ENCODE data around the gene FAXDC2. TPM values are rescaled to one million over a fixed set of nuclear protein-coding genes. Genes with fewer than 3 reads are reported as not detected.

The FAXDC2 gene
- total and polyA plus RNA-seq, 2 donors (not counting 1 experiment from before 2014, with no cell fraction given): 11.9 to 20.6 TPM

- no peaks in the 10 kb centered on the region for H3K36me3 ChIP-seq (ENCODE audit: control insufficient read depth, insufficient read depth, low read length)
- no peak overlapping the region for H3K4me2 ChIP-seq (ENCODE audit: extremely low read depth, insufficient read depth, low read length)
- H3K27me3 ChIP-seq (ENCODE audit: control insufficient read depth, insufficient read depth, low read length): no peaks in the 10 kb centered on the region
- H3K27ac ChIP-seq (ENCODE audit: insufficient read depth, low read length): no peak overlapping the region
- DNase-seq (ENCODE audit: low read depth in 2 of 2): peak in 1 of 2 donors; percentile 7
- no peak overlapping the region for H3K4me3 ChIP-seq (replicated peaks in 1 of 4; ENCODE audit: control extremely low read depth in 1 of 4, insufficient read depth in 1 of 4, low read depth in 3 of 4, low read length in 4 of 4)
- no peaks in the 10 kb centered on the region for H4K20me1 ChIP-seq (ENCODE audit: control insufficient read depth, extremely low read depth, insufficient read depth, low read length)
- H3K79me2 ChIP-seq (ENCODE audit: control insufficient read depth, insufficient read depth, low read length): no peaks in the 10 kb centered on the region
- H3K9me3 ChIP-seq (ENCODE audit: control insufficient read depth, insufficient read depth, low read depth, low read length): no peaks in the 10 kb centered on the region
- H2AFZ ChIP-seq (ENCODE audit: low read length): no peak overlapping the region
- H3K9ac ChIP-seq (ENCODE audit: insufficient read depth, low read length): no peak overlapping the region
- H3K4me1 ChIP-seq (ENCODE audit: control insufficient read depth, extremely low read depth, insufficient read depth, low read length): no peaks in the 10 kb centered on the region
- no peak for TF ChIP-seq CTCF (conservative IDR thresholded peaks at IDR 0.05 in 1 of 2, IDR thresholded peaks at IDR 0.05 in 1 of 2; ENCODE audit: low read depth in 1 of 2, low read length in 2 of 2)
- TF ChIP-seq EZH2 (IDR thresholded peaks at IDR 0.05; ENCODE audit: low read length, missing control alignments): no peak
These were observed 9.1 kb downstream of the FAXDC2 start for GRCh38 chr5:154841273-154841661.

- H3K79me2 ChIP-seq (ENCODE audit: control insufficient read depth, insufficient read depth, low read length): no peaks in the 10 kb centered on the region
- no peaks in the 10 kb centered on the region for H3K27me3 ChIP-seq (ENCODE audit: control insufficient read depth, insufficient read depth, low read length)
- no peak overlapping the region for H3K4me2 ChIP-seq (ENCODE audit: extremely low read depth, insufficient read depth, low read length)
- H3K4me3 ChIP-seq (replicated peaks in 1 of 4; ENCODE audit: control extremely low read depth in 1 of 4, insufficient read depth in 1 of 4, low read depth in 3 of 4, low read length in 4 of 4): no peak overlapping the region
- no peak overlapping the region for H2AFZ ChIP-seq (ENCODE audit: low read length)
- no peaks in the 10 kb centered on the region for H4K20me1 ChIP-seq (ENCODE audit: control insufficient read depth, extremely low read depth, insufficient read depth, low read length)
- DNase-seq (ENCODE audit: low read depth in 2 of 2): no peak
- no peak overlapping the region for H3K27ac ChIP-seq (ENCODE audit: insufficient read depth, low read length)
- no peak for TF ChIP-seq EZH2 (IDR thresholded peaks at IDR 0.05; ENCODE audit: low read length, missing control alignments)
- TF ChIP-seq CTCF (conservative IDR thresholded peaks at IDR 0.05 in 1 of 2, IDR thresholded peaks at IDR 0.05 in 1 of 2; ENCODE audit: low read depth in 1 of 2, low read length in 2 of 2): no peak
- H3K9ac ChIP-seq (ENCODE audit: insufficient read depth, low read length): no peak overlapping the region
- H3K9me3 ChIP-seq (ENCODE audit: control insufficient read depth, insufficient read depth, low read depth, low read length): no peaks in the 10 kb centered on the region
- H3K36me3 ChIP-seq (ENCODE audit: control insufficient read depth, insufficient read depth, low read length): no peaks in the 10 kb centered on the region
- no peaks in the 10 kb centered on the region for H3K4me1 ChIP-seq (ENCODE audit: control insufficient read depth, extremely low read depth, insufficient read depth, low read length)
These were observed 9.7 kb downstream of the FAXDC2 start for GRCh38 chr5:154840435-154841272.

GRCh38 chr5:154837009-154837901 lies 13.1 kb downstream of the FAXDC2 start:
- Histone ChIP-seq H3K36me3 (ENCODE audit: control insufficient read depth, insufficient read depth, low read length) (no peaks in the 10 kb centered on the region), H3K4me2 (ENCODE audit: extremely low read depth, insufficient read depth, low read length) (no peak overlapping the region), H3K79me2 (ENCODE audit: control insufficient read depth, insufficient read depth, low read length) (no peaks in the 10 kb centered on the region), H3K27me3 (ENCODE audit: control insufficient read depth, insufficient read depth, low read length) (no peaks in the 10 kb centered on the region), H4K20me1 (ENCODE audit: control insufficient read depth, extremely low read depth, insufficient read depth, low read length) (no peaks in the 10 kb centered on the region), H3K4me1 (ENCODE audit: control insufficient read depth, extremely low read depth, insufficient read depth, low read length) (peaks cover 5% of the 10 kb centered on the region), H2AFZ (ENCODE audit: low read length) (no peak overlapping the region), H3K4me3 (replicated peaks in 1 of 4; ENCODE audit: control extremely low read depth in 1 of 4, insufficient read depth in 1 of 4, low read depth in 3 of 4, low read length in 4 of 4) (no peak overlapping the region), H3K27ac (ENCODE audit: insufficient read depth, low read length) (no peak overlapping the region), H3K9me3 (ENCODE audit: control insufficient read depth, insufficient read depth, low read depth, low read length) (no peaks in the 10 kb centered on the region), H3K9ac (ENCODE audit: insufficient read depth, low read length) (no peak overlapping the region)
- TF ChIP-seq EZH2 (IDR thresholded peaks at IDR 0.05; ENCODE audit: low read length, missing control alignments) (no peak), CTCF (conservative IDR thresholded peaks at IDR 0.05 in 1 of 2, IDR thresholded peaks at IDR 0.05 in 1 of 2; ENCODE audit: low read depth in 1 of 2, low read length in 2 of 2) (no peak)
- no peak for DNase-seq (ENCODE audit: low read depth in 2 of 2)

Data from fibroblast of lung (primary cell).